Measurements from ENCODE around the gene DOCK10.

Gene DOCK10

GRCh38 chr2:225042800-225043167 lies 516 bp upstream of the DOCK10 start:
- H3K4me3 ChIP-seq (ENCODE audit: low read depth, low read length), result no peak overlapping the region
- TF ChIP-seq CTCF (IDR thresholded peaks at IDR 0.05; ENCODE audit: control insufficient read depth, extremely low read depth, insufficient read depth), result no peak
- DNase-seq (ENCODE audit: low read depth), result no peak

- no peak for TF ChIP-seq CTCF (IDR thresholded peaks at IDR 0.05; ENCODE audit: control insufficient read depth, extremely low read depth, insufficient read depth)
- DNase-seq (ENCODE audit: low read depth), result no peak
- H3K4me3 ChIP-seq (ENCODE audit: low read depth, low read length), result no peak overlapping the region
Measured at GRCh38 chr2:225041207-225041850, 939 bp downstream of the DOCK10 start.

GRCh38 chr2:225040856-225041206 lies 1.4 kb downstream of the DOCK10 start:
- no peak for DNase-seq (ENCODE audit: low read depth)

GRCh38 chr2:225040142-225040541 lies 2.1 kb downstream of the DOCK10 start:
- TF ChIP-seq CTCF (IDR thresholded peaks at IDR 0.05; ENCODE audit: control insufficient read depth, extremely low read depth, insufficient read depth), result no peak
- DNase-seq (ENCODE audit: low read depth), result no peak
- no peak overlapping the region for H3K4me3 ChIP-seq (ENCODE audit: low read depth, low read length)

More at GRCh38 chr2:225040856-225041206, 1.4 kb downstream of the DOCK10 start:
- TF ChIP-seq CTCF (IDR thresholded peaks at IDR 0.05; ENCODE audit: control insufficient read depth, extremely low read depth, insufficient read depth), result no peak
- H3K4me3 ChIP-seq (ENCODE audit: low read depth, low read length), result no peak overlapping the region

GRCh38 chr2:225038231-225038523 lies 4.1 kb downstream of the DOCK10 start:
- no peak for TF ChIP-seq CTCF (IDR thresholded peaks at IDR 0.05; ENCODE audit: control insufficient read depth, extremely low read depth, insufficient read depth)
- DNase-seq (ENCODE audit: low read depth), result no peak
- no peak overlapping the region for H3K4me3 ChIP-seq (ENCODE audit: low read depth, low read length)

- TF ChIP-seq CTCF (IDR thresholded peaks at IDR 0.05; ENCODE audit: control insufficient read depth, extremely low read depth, insufficient read depth), result no peak
- DNase-seq (ENCODE audit: low read depth), result no peak
- no peak overlapping the region for H3K4me3 ChIP-seq (ENCODE audit: low read depth, low read length)
Measured at GRCh38 chr2:225037415-225038230, 4.6 kb downstream of the DOCK10 start.

GRCh38 chr2:225036431-225036830 lies 5.8 kb downstream of the DOCK10 start:
- DNase-seq (ENCODE audit: low read depth), result no peak
- TF ChIP-seq CTCF (IDR thresholded peaks at IDR 0.05; ENCODE audit: control insufficient read depth, extremely low read depth, insufficient read depth), result no peak
- H3K4me3 ChIP-seq (ENCODE audit: low read depth, low read length), result no peak overlapping the region
